Lung (tissue), 12 donors: ENCODE data around the gene DYRK1A. TPM values are rescaled to one million over a fixed set of nuclear protein-coding genes. Genes with fewer than 3 reads are reported as not detected.

Source experiments
- ATAC-seq: fragments of 200-7000 bp; cut with Tn5 transposase; one replicate; pipeline ENCODE4 v1.9.1; 2020; ENCODE audit warnings: moderate number of reproducible peaks; ENCODE audit not compliant: insufficient read depth, low FRiP score
- DNase-seq, 3 donors: peaks; one replicate each; pipeline ENCODE4 v3.0.0-alpha.2; 2013 to 2017
- H3K27ac ChIP-seq, 2 donors: one replicate each; pipeline ENCODE4 v1.5.1; 2013; ENCODE audit warnings: mild to moderate bottlenecking in 2 of 2, moderate library complexity in 2 of 2, control low read depth in 1 of 2, inconsistent platforms in 1 of 2, low read depth in 1 of 2, low read length in 1 of 2
- H3K27me3 ChIP-seq, 3 donors: one replicate each; pipeline ENCODE4 v1.5.1; 2013; ENCODE audit warnings: low read length in 2 of 3; ENCODE audit not compliant: control insufficient read depth in 3 of 3, insufficient read depth in 3 of 3
- H3K36me3 ChIP-seq, 4 donors: one replicate each; pipeline ENCODE4 v1.5.1; 2013; ENCODE audit warnings: low read length in 4 of 4, mild to moderate bottlenecking in 1 of 4, moderate library complexity in 1 of 4; ENCODE audit not compliant: control insufficient read depth in 4 of 4, insufficient read depth in 4 of 4
- H3K4me1 ChIP-seq, 5 donors: one replicate each; pipeline ENCODE4 v1.5.1; 2013; ENCODE audit warnings: low read length in 5 of 5, mild to moderate bottlenecking in 2 of 5, moderate library complexity in 1 of 5; ENCODE audit not compliant: control insufficient read depth in 5 of 5, insufficient read depth in 5 of 5
- H3K4me3 ChIP-seq: one replicate; pipeline ENCODE4 v1.5.1; 2013; ENCODE audit warnings: mild to moderate bottlenecking, control low read depth, moderate library complexity
- H3K9ac ChIP-seq, 2 donors: one replicate each; pipeline ENCODE4 v1.5.1; 2013; ENCODE audit warnings: low read length in 2 of 2, control low read depth in 1 of 2; ENCODE audit not compliant: insufficient read depth in 1 of 2
- H3K9me3 ChIP-seq, 4 donors: one replicate each; pipeline ENCODE4 v1.5.1; 2013; ENCODE audit warnings: low read length in 3 of 4, mild to moderate bottlenecking in 1 of 4, moderate library complexity in 1 of 4; ENCODE audit not compliant: control insufficient read depth in 4 of 4, insufficient read depth in 3 of 4
- WGBS, 2 donors: extraction: QIAGEN DNeasy Blood & Tissue Kit; methylation state at CpG; one replicate each; pipeline ENCODE4 v1.1.7; 2013; 5-methylcytosine and 5-hydroxymethylcytosine counted together
- polyA plus RNA-seq, 2 donors: library from polyadenylated mRNA; stranded (reverse); fragments of 200-250 nt; gene quantifications; one replicate each; pipeline ENCODE4 v1.2.1, GENCODE V29; 2013
- total RNA-seq, 2 donors: library from RNA; depleted of rRNA in 1 of 2; stranded (reverse); fragments of >200 nt in 1 of 2; gene quantifications; one replicate each; pipeline ENCODE4 v1.2.1, GENCODE V29; 2014 to 2021
- TF ChIP-seq, protein P1 (sequence below): IDR thresholded peaks from 2 replicates; pipeline ENCODE4 v1.5.1; 2012; ENCODE audit warnings: mild to moderate bottlenecking; ENCODE audit errors: control extremely low read depth, extremely low read depth
- donor health status: control.
- donor health status: control.
- donor health status: Bipolar disorder and iron deficiency.
- donor health status: healthy.
- donor health status: DM: yes; HTN: yes; CAD: no.

DYRK1A gene
- total and polyA plus RNA-seq, 4 donors: 22.1 to 149 (median 43.3) TPM

DNA sequence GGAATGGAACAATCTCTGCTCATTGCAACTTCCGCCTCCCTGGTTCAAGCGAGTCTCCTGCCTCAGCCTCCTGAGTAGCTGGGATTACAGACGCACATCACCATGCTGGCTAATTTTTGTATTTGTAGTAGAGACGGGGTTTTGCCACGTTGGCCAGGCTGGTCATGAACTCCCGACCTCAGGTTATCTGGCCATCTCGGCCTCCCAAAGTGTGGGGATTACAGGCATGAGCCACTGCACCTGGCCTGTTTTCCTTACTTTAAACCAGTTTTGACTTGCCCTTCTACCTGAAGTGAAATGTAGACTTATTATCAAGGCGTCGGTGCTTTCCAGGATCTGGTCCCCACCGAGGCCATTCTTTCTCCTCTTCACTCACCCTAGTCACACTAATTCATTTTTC lies 141.8 kb downstream of the DYRK1A start:
- TF ChIP-seq, protein P1, sequence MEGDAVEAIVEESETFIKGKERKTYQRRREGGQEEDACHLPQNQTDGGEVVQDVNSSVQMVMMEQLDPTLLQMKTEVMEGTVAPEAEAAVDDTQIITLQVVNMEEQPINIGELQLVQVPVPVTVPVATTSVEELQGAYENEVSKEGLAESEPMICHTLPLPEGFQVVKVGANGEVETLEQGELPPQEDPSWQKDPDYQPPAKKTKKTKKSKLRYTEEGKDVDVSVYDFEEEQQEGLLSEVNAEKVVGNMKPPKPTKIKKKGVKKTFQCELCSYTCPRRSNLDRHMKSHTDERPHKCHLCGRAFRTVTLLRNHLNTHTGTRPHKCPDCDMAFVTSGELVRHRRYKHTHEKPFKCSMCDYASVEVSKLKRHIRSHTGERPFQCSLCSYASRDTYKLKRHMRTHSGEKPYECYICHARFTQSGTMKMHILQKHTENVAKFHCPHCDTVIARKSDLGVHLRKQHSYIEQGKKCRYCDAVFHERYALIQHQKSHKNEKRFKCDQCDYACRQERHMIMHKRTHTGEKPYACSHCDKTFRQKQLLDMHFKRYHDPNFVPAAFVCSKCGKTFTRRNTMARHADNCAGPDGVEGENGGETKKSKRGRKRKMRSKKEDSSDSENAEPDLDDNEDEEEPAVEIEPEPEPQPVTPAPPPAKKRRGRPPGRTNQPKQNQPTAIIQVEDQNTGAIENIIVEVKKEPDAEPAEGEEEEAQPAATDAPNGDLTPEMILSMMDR: no peak
- DNase-seq (no peak), ATAC-seq (no peak)
- peaks cover 33 to 72% (median 51%) of the 10 kb centered on the region in 4 donors for H3K36me3 ChIP-seq
- WGBS, 2 donors: 95% methylated on average over 10 of the region's 10 CpGs
- peaks cover 0 to 4% (median 0%) of the 10 kb centered on the region in 5 donors for H3K4me1 ChIP-seq
- H3K27ac ChIP-seq: no peak overlapping the region
- no peak overlapping the region for H3K4me3 ChIP-seq
- no peak overlapping the region for H3K9ac ChIP-seq
- H3K27me3 ChIP-seq: no peaks in the 10 kb centered on the region
- no peaks in the 10 kb centered on the region for H3K9me3 ChIP-seq

DNA sequence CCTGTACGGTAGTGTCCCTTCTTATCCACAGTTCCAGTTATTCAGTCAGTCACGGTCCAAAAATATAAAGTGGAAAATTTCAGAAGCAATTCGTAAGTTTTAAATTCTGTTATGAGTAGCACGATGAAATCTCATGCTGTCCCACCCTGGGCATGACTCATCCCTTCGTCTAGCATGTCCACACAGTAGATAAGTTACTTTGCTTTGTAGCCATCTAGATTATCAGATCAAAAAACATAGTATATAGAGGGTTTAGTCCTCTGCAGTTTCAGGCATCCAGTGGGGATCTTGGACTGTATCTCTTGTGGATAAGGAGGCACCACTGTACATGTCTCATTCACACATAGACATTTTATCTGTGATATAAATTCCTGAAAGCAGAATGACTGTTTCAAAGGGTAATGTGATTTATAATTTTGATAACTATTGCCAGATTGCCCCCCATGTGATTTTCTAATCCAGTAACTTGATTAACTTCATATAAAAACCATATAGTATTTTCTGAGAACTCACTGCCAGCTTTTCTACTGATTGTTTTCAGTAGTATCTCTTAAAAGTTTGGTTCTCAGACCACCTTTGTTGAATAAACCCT lies 143.3 kb downstream of the DYRK1A start:
- H3K4me1 ChIP-seq: peaks cover 0 to 4% (median 0%) of the 10 kb centered on the region in 5 donors
- TF ChIP-seq, protein P1: no peak
- H3K9ac ChIP-seq: no peak overlapping the region
- 90 to 91% methylated on average over 5 of the region's 5 CpGs for WGBS, 2 donors
- DNase-seq (no peak), ATAC-seq (no peak)
- peaks cover 33 to 76% (median 50%) of the 10 kb centered on the region in 4 donors for H3K36me3 ChIP-seq
- H3K27me3 ChIP-seq: no peaks in the 10 kb centered on the region
- H3K27ac ChIP-seq: no peak overlapping the region
- no peaks in the 10 kb centered on the region for H3K9me3 ChIP-seq
- no peak overlapping the region for H3K4me3 ChIP-seq

DNA sequence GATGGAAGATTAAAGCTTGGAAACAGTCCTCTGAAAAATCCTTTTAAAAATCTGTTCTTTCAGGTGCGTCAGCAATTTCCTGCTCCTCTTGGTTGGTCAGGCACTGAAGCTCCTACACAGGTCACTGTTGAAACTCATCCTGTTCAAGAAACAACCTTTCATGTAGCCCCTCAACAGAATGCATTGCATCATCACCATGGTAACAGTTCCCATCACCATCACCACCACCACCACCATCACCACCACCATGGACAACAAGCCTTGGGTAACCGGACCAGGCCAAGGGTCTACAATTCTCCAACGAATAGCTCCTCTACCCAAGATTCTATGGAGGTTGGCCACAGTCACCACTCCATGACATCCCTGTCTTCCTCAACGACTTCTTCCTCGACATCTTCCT lies 145.3 kb downstream of the DYRK1A start:
- no peak overlapping the region for H3K27ac ChIP-seq
- DNase-seq (no peak), ATAC-seq (no peak)
- no peaks in the 10 kb centered on the region for H3K27me3 ChIP-seq
- H3K9ac ChIP-seq: no peak overlapping the region
- TF ChIP-seq, protein P1: no peak
- peaks cover 0 to 4% (median 0%) of the 10 kb centered on the region in 5 donors for H3K4me1 ChIP-seq
- H3K4me3 ChIP-seq: no peak overlapping the region
- WGBS, 2 donors: 98 to 99% methylated on average over 5 of the region's 5 CpGs
- peaks cover 26 to 61% (median 38%) of the 10 kb centered on the region in 4 donors for H3K36me3 ChIP-seq
- H3K9me3 ChIP-seq: no peaks in the 10 kb centered on the region

DNA sequence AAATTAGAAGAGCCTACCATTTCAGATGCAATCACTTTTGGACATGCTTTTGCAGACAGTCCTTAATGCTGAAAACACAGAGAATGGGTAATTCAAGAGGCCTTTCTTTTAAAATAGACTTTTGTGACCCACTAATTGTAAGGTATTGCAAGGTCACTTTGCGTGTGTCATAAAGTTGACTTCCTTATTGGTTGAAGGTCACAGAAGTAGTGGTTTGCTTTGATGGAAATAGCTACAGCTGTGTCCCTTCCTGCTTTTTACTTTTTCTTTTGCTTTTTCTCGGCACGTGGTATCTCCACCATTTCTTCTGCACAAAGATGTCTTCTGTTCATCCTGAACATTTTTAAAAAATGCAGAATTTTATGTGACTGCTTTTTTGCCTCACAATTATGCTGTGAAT lies 146.8 kb downstream of the DYRK1A start:
- TF ChIP-seq, protein P1: no peak
- Histone ChIP-seq H3K36me3 (peaks cover 17 to 46% (median 28%) of the 10 kb centered on the region in 4 donors), H3K9me3 (no peaks in the 10 kb centered on the region), H3K27me3 (no peaks in the 10 kb centered on the region), H3K27ac (no peak overlapping the region), H3K9ac (no peak overlapping the region), H3K4me1 (peaks cover 0 to 4% (median 0%) of the 10 kb centered on the region in 5 donors), H3K4me3 (no peak overlapping the region)
- DNase-seq: no peak
- ATAC-seq: no peak
- WGBS, 2 donors: 74 to 87% methylated on average over 3 of the region's 3 CpGs
